Measurements from ENCODE around the gene AMDHD2.

Gene AMDHD2

DNA sequence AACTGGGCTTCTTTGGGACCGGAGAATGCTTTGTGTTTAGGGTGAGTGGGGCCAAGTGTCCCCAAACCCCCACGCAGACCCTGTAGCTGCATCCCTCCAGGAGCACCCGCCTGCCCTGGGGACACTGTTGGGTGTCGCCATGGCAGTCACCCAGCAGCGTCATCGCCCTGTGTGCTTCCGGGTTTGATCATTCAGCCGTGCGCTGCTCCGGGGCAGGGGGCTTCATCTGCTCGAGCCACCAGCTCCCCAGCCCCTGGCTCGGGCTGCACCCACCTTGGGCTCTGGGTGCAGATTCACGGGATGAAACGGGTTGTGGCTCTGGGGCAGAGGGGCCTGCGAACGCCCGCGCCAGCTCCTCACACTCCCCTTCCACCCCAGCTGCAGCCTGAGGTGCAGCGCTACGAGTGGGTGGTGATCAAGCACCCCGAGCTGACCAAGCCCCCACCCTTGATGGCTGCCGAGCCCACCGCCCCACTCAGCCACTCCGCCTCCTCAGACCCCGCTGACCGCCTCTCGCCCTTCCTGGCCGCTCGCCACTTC lies 20.2 kb upstream of the AMDHD2 start:
- DNase-seq (ENCODE audit: low spot score), result no peak

DNA sequence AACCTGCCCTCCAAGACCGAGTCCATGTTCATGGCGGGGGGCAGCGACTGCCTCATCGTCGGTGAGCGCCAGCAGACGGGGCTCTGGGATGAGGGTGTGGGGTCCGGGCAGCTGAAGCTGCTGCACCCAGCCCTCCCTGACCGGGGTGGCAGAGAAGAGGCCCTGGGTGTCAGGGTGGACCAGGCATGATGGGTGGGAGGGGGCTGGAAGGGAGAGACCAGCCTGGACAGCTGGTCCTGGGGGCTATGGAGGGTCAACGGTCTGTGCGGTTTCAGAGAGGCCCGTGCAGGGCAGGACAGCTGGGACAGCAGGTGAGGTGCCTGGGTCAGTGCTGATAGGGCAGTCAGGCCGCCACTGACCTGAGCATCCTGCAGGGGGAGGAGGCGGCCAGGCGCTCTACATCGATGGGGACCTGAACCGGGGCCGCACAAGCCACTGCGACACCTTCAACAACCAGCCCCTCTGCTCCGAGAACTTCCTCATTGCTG lies 19.7 kb upstream of the AMDHD2 start:
- DNase-seq (ENCODE audit: low spot score), result no peak

DNA sequence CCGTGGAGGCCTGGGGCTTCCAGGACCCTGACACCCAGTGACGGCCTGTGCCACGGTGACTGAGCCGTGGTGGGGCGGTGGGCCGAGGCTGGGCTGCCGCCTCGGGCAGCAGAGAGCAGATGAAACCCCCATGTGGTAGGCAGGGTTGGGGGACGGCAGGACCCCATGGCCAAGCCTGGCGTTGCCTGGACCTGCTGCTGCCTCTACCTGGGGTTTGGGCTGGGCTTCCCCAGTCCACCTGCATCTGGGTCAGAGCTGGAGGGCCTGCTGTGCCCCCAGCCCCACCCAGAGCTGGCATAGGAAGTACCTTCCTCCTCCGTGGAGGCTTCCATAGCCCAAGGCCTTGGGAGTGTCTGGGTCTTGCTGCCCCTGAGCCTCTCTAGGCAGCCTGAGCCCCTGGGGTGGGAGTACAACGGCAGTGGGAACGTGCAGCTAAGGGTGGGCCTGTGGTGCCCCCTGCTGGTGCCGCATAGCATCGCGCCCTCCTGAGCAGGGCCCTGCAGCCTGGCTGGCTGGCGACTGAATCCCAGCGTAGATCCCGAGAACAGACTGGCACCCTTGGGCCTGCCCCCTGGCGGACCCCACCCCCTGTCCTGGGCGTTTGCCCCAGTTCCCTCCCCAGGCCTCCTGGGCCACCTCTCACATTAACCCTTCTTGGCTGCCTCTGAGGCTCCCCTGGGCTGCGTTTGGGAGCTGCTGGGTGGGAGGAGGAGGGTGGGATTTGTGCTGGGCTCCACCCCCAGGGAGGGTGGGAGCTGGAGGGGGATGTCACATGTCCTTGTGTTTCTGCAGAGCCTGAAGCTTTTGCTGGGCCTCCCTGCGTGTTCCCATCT lies 19.0 kb upstream of the AMDHD2 start:
- peak; percentile 79 for DNase-seq (ENCODE audit: low spot score)

DNA sequence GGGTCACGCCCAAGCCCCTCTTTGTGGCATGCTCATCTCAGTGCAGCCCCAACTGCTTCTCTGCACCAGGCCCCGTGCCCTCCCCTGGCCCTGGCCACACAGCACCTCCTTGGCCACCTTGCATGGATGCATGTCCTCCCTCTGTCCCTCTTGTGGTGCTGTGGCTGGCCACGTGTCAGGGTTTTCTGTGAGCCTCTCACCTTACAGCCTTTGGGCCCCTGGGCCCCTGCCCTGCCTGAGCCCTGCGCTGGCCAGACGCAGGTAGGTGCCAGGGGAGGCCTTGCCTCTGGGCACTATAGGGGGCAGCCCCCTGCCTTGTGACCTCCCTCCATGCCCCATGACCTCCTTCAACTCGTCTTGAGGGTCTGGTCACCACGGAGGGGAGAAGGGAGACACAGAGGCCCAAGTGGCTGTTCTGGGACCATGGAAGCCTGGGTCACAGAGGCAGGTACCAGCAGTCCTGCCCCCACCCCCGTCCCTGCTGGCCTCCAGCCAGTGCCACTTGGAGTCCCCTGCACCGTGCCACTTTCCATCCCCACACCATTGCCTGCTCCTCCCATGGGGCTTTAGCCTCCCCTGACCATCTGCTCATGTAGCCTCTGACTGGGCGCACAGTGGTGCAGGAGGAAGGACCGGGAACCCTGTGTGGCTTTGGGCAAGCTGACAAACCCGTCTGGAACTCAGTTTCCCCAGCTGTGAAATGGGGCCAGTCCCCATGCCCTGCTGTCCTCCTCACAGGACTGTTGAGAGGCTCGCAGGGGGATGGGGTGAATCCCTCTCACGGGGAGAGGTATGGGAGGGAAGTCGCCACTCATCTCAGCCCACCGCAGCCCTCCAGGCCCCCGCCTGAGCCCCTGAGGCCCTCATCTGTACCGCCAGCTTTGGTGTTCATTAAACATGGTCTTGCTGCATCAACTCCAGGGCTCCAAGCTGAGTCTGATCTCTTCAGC lies 17.9 kb upstream of the AMDHD2 start:
- DNase-seq (ENCODE audit: low spot score), result no peak

DNA sequence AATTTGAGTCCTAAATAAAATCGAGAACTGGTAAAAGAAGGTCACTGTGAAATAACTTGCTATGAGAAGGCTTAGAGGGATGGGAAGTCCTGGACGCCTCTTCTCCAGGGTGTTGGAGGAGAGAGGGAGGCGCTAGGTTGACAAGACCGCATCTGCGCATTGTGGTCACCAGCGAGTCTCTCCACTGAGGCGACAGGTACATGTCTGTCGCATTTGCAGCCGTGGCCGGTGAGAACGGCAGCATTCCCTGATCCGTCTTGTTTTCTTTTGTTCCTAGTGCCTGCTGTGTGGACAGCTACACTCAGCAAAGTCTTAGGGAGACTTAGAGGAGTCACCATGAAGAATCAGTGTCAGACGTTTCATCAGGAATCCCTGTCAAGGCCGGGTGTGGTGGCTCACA lies 14.5 kb upstream of the AMDHD2 start:
- no peak for DNase-seq (ENCODE audit: low spot score)

DNA sequence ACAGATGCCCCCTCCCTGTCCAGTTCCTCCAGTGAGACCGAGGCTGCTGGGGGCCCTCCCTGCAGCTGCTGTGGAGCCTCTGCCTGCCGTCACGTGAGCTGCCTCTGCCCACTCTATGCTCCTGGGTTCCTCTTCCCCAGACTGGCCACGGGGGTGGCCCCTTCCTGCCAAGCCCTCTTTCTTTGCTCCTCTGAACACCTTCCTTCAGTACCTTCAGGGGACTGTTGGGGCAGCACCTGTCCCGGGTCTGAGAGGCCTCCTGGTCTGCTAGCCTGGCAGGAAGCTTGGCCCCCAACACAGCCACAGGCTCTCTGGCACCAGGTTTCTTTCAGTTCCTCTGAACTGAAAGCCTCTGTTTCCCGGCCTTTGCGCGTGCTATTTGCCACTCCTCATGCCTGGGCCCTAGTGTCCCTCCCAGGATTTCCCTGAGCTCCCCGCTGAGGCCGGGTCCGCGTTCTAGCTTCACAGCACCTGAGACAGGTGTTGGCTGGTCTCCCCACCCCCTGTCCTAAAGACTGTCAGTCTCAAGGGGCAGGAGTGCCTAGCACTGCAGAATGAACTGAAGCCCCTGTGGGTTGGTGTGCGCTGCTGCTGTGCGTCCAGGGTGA lies 13.0 kb upstream of the AMDHD2 start:
- DNase-seq (ENCODE audit: low spot score), result no peak

DNA sequence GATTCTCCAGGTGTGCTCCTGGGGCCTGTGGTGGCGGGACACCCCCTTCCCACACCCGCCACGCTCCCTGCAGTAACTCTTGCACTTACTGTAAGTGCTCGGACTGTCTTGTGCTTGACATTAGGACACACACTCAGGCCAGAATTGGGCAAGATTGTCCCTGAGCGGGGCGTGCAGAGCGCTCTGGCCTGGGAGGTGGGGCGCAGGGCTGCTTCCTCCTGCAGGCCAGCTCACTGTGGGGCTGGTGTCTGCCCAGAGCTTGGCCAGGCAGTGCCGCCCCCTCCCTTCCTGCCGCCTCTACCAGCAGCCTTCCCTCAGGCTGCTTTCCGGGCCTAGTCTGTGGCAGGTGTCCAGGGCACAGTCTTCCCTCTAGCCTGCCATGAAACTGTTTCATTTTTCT lies 12.5 kb upstream of the AMDHD2 start:
- DNase-seq (ENCODE audit: low spot score), result no peak

DNA sequence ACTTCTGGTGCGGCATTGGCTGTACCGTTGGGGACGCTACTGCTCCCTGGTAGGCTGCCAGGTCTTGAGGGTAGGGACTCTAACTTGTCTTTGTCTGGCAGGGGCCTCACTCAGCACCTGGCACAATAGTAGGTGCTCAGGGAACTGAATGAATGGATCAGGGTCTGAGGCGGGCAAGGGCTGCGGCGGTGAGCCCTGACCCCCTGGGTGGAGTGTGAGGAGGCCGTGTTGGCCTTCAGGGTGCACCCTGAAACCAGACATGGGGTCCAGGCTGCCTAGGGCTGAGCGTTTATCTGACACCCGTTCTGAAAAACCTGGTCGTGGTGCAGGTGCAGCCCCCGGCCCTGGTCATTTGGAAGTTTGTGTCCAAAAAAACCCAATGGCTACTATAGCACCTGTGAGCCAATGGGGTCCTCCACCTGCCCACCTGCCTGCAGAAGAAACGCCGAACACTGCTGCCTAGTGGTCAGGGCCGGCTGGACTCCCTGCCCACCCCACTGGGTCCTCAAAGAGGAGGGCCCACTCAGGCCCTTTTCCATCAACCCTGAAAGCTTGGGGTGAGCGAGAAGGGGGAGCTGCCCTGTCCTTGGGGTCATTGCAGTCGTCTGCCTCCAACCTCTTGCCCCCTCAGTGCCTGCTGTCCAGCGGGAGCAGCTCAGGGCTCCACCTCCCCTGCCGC lies 11.3 kb upstream of the AMDHD2 start:
- no peak for DNase-seq (ENCODE audit: low spot score)

DNA sequence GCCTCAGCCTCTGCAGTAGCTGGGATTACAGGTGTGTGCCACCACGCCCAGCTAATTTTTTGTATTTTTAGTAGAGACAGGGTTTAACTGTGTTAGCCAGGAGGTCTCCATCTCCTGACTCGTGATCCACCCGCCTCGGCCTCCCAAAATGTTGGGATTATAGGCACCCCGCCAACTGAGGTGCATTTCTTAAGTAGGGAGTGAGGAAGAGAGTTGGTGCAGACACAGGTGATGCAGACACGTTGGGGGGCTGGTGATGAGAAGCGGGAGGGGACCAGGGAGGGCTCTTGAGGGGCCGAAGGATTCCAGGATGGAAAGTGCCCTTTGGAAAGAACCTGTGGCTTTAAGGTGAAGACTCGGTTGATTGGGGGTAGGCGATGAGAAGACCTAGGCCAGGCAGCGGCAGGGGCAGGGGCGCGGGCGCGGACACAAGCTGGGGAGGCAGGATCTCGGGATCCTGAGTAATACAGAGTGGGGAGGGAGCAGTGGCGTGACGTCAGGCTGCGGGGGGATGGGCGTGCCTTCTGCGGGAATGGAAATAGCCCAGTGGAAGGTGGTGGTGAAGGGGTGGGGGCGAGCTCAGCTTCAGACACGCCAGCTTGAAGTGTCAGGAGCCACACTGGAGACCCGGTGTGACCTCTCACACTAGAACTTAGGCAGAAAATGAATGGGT lies 8.9 kb upstream of the AMDHD2 start:
- no peak for DNase-seq (ENCODE audit: low spot score)

DNA sequence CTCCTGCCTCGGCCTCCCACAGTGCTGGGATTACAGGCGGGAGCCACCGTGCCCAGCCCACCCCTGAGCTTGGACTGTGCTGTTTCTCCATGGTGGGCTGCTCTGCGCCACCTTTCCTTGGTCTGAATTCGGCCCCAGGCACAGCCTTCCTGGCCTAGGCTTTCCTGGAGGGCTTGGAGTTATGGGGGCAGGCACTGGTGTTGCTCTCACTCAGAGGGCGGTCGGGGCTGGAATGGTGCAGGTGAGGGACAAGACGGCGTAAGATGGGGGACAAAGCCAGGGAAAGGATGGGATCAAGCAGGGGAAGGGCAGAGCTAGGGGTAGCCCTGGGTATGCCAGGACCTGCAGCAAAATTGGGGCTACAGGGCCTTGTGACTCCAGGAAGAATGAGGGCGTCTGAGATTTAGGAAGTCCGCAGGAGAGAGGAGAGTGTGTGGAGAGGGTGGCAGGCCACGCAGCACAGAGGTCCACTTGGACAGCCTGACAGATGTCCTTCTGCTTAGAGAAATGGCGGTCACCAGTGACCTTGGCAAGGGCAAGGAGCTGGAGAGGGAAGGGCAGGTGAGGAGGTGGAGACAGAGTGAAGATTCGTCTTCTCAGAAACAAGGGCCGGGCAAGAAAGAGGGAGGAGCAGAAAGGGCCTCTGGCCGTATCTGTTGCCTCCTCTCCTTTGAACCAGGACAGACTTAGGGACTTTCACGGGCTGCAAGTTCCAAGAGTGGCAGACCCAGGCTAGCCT lies 8.0 kb upstream of the AMDHD2 start:
- DNase-seq (ENCODE audit: low spot score), result no peak

DNA sequence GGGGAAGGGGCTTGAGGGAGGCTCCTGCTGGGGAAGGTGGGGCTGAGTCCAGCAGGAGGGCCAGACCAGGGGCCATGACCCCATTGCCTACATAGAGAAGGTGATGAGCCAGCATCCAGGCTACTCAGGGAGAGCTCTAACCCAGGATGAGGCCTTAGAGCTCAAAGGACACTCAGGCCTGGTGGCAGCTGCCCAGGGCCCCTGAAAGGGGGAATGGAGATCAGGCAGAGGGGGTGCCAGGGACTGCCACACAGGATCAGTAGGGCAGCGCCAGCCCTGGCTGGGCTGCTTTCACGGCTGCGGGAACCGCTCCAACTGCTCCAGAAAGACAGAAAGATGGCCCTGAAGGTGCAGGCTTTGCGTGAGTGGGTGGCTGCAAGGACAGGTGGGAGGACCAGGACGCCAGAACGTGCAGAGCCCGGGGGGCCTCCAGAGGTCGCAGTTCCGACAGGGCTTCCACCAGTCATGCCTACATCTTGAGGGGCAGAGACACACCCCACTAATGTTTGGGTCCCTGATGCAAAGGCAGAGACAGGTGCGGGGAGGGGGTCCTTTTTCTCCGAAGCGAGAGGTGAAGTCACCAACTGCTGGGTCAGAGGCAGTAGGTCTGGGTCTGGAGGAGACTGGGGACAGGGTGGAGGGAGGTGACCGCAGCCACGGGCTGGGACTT lies 7.3 kb upstream of the AMDHD2 start:
- peak; percentile 36 for DNase-seq (ENCODE audit: low spot score)

DNA sequence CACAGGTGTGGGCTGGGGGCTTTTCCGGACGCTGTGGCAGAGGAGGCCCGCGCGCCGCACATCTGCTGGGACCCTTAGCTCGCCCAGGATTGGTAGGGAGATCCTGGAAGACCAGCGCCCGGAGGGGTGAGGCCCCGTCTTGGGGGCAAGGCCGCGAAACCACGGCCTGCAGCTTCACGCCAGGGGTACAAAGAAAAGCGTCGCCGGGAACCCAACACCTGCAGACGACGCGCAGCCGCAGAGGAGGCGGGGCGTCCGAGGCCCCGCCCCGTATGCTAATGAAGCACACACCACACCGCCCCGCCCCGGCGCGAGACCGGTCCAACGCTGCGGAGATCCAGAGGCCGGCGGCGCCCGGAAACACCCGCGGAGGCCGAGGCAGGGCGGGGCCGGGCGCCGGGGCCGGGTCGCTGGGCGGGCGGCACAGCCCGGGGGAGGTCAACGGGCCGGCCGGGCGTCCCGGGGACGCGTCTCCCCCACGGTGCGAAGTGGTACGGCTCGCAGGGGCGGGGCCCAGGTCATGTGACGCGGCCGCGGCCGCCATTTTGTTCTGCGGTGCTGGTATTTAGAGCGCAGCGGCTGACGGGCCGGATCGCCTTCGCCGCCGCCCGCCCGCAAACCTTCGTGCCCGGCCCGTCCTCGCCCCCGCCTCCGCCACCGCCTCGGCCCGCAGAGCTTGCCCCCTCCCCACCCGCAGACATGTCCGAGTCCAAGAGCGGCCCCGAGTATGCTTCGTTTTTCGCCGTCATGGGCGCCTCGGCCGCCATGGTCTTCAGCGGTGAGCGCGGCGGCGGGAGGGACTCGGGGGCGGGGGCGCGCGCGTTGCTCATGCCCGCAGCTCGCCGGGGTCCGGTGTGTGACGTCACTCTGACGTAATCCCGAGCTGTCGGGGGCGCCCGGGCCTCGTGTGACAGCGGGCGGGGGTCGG lies 6.5 kb upstream of the AMDHD2 start, which contains the start of gene ATP6V0C:
Gene ATP6V0C, plus strand, starts transcription at position 548 of the 928 bp plus-strand sequence. Its CDS starts 152 bp downstream, at position 700.
- DNase-seq (ENCODE audit: low spot score), result peak; percentile 93

DNA sequence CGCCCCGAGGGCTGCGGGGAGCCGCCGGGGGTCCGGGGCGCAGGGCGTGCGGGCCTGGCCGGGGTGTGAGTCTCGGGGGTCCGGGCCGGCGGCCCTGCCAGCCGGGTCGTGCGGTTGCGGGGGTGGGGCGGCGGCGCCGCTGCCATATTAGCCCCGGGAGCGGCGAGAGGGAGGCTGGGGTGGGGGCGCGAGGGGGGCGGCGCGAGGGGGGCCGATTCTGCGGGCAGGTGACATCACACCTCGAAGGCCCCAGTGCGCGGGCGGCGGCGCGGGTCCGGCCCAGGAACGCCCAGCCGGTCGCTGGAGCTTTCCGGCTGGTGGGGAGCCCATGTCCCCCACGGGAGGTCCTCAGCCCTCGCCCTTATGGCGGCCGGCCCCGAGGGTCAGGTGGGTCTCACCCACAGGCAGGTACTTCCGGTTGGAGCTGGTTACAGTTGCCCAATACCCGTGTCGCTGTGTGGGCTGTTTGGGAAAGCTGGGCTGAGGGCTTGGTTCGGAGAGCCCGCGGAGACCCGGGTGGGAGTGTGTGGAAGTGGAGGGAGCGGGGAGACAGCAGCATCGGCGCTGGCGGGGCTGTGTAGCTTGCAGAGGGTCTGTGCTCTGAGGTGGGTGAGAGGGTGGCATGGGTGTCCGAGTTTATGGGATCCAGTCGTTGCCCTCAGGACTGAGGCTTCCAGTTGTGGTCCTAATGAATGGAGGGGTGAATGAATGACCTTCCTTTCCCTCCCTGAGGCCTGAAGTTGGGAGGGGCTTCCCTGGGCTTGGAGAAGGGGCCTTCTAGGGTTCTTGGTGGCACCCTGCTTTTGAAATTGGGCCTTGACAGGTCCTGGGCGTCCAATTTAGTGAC lies 5.6 kb upstream of the AMDHD2 start:
- DNase-seq (ENCODE audit: low spot score), result peak; percentile 16

DNA sequence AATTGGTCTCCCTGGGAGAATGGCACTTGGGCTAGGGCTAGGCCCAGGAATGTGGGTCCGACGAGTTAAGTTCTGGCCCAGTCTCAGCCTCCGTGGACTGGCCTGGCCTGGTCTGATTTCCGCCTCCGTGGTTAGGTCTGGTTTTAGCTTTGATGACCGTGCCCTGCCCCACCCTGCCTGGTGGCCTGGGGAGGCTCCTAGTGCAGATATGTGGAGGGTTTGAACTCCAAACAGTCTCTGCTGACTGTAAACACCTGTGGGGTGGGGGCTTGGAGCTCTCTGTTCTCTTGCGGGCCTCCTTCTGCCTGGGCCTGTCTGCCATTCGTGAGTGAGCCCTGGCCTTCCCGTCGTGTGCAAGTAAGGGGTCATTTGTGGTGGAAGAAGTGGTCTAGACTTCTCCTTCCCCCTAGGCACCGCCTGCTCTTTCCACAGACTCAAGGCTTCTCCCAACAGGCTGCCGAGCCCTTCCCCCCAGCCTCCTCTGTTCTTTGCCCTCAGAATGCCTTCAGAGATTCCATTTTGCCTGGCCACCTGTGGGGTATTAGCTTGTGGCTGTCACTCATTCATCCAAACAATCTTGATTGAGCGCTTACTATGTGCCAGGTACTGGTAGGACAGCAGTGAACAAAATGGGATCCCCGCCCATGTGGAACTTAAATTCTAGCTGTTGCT lies 4.9 kb upstream of the AMDHD2 start:
- DNase-seq (ENCODE audit: low spot score), result no peak

DNA sequence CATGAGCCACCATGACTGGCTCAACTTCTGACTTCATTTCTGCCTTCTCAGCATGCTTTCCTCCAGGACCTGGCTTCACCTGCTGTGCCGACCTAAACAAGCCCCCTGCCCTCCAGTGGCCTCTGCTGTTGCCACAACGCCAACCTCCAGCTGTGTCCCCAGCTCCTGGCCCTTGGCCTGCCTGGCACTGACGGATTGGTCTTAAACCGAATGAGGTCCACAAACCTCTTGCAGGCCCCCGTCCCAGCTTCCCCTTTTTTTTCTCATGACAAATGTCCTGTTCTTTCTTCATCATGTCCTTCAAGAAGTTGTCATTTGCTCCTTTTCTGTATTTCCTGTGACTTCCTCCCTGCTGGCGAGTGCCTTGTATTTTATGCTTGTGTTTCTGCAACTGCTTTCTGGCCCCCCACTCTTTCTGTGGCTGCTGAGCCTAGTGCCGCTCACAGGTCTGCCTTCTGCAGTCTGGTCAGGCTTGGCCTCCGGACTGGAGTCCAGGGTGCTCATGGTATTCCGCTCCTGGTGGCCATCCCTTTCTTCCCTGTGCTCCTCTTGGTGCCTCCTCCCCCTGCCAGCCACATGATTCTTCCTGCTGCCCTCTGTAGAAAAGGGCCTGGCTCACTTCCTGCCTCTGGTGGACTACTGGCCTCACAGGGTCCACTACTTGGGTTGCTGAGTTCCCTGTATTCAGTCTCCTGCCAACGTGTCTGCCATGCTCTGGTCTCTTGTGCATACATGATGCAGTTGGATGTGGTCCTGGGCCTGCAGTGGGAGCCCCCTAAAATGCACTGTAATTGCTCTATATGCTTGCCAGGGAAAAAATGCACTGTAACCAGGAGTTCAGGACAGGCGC lies 3.6 kb upstream of the AMDHD2 start:
- no peak for DNase-seq (ENCODE audit: low spot score)
